Erythroblast (primary cell): ENCODE results near the gene USHBP1.
A peak's percentile ranks its signal among the peaks of the same experiment; 100 is the strongest.
"Not testable (repeated sequence)": the region's sequence is repeated elsewhere in the genome, so short reads cannot be mapped to it uniquely, and the experiment has no call there.

Experiments
- DNase-seq, 2 experiments: peaks; one replicate each; lab custom pipeline; 2025; lab: John Stamatoyannopoulos, UW
- GATA1 ChIP-seq: IDR thresholded peaks from 2 replicates; pipeline ENCODE4 v1.6.1; 2011; ENCODE audit warnings: low read depth, mild to moderate bottlenecking, control low read depth, low read length, moderate library complexity
- POLR2A ChIP-seq: IDR thresholded peaks from 2 replicates; pipeline ENCODE4 v1.6.1; 2011; ENCODE audit warnings: mild to moderate bottlenecking, low read length

USHBP1 gene

DNA sequence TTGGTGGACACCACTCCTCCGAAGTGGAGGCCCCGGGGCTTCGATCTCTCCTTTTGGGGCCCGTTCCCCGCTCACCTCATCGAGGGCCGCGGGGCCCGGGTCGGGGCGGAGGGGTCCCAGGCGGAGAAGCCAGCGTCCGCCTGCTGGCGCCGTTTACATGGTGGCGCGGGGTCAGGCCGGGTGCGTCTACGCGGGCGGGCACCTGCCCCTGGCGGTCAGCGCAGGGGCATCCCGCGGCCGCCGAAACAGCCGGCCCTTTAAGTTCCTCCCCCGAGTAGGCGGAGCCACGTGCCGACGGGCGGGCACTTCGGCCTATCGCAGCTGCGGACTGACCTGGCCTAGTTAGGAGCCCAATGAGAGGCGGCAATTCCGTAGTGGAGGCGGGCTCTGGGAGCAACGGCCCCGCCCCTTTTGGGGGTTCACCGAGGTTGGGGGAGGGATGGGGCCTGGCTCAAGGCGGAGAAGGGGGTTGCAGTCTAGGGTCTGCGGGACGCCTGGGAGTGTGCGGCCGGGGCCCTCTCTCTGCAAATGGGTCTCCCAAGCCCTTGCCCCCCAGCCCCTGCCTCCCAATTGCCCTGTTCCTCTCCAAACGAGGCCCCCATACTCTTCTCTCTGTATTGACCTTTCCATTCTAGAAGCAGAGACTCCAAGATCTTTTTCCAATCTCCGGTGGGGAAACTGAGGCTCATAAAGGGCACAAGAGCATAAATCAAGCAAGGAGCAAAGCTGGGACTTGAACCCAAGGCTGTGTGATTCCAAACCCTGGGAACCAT, 38.8 kb upstream of the USHBP1 start, which contains the start of gene ABHD8:
ABHD8 (minus strand) TSS at position 259 of the 773 bp plus-strand sequence. CDS start 1,809 bp downstream, outside the sequence.
- peak; percentile 97 for DNase-seq
- TF ChIP-seq POLR2A (peak; percentile 38), GATA1 (no peak)

DNA sequence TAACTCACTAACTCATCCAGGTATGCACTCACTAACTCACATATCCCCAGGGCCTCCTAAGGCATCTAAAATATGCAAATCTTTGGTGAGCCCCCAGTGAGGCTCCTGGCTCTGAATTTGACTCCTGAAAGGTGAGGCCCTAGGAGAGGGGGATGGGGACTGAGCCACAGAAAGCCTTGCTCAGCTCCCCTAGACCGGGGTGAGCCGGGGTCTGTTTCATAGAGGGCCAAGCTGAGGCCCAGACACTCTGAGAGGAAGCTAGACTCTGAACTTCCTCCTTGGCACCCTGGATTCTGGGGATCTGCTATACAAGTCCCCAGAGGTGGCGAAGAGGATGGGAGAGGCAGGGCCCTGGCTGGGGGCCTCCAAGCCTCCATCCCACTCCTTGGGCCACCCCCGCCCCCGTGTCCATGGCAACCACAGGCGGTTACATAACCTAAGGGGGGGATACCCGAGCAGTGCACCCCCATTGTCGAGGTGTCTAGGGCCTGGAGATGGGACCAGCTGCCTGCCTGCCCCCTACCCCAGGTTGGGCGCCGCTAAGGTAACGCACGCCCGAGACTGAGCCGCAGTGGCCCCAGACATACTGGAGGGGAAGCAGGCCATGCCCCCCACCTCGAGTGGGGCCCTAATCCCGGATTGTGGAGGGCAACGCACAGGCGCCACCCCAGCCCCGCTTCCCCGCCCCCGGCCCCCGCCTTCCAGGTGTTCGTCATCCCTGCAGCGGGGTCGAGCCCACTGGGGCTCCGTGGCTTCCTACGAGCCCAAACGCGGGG, 38.0 kb upstream of the USHBP1 start:
- DNase-seq: no peak
- no peak for TF ChIP-seq GATA1
- no peak for TF ChIP-seq POLR2A

DNA sequence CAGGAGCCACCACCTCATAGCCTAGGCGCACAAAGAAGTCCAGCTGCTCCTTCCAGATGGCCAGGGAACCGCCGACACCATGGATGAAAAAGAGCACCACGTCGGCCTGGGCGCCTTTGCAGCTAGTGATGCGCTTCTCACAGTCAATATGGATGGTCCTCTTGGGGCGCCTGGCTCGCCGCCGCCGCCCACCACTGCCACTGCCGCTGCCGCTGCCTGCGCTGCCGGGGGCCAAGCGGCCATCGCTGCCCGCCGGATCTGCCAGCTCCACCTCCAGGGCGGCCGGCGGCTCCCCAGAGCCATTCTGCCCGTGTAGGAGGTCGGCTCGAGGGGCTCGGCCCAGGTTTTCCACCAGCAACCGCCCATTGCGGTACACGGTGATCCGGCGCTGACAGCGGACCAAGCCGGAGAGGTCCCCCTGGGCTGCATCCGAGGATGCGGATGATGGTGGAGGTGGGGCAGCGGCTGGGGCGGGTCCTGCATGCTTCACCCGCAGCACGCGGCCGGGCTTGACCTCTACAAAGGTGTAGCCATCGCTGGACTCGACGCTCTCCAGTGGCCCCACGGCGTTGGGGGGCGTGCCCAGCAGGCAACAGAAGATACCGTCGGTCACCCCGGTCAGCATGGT, 36.6 kb upstream of the USHBP1 start:
- TF ChIP-seq GATA1 (no peak), POLR2A (no peak)
- DNase-seq: no peak

DNA sequence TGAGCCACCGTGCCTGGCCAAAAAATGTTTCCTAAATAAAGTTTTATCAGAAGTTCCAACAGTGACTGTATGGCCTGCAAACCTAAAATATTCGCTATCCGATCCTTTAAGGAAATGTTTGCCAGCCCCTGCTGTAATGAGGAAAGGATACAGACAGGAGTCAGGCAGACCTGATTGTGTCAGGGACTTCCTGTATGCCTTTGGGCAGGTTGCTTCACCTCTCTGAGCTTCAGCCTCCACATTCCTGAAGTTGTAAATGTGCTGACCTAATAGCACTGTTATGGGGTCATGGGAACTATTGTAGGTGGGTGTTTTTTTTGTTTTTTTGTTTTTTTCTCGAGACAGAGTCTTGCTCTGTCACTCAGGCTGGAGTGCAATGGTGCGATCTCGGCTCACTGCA, 32.4 kb upstream of the USHBP1 start:
- no peak for DNase-seq
- TF ChIP-seq POLR2A (no peak), GATA1 (no peak)

DNA sequence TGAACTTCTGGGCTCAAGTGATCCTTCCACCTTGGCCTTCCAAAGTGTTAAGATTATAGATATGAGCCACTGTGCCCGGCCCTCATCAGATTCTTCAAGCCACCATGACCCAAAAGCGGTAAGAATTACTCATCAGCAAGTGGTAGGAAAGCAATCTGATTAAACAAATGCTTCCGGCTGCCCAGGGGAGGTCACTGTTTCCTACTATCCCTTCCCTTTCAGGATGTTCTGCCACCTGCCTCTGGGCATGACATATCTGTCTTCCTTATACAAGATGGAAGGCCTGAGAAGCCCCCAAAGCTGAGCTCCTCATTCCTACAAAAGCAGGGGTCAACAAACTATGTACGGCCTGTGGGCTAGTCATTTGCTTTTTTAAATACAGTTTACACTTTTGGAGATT, 31.7 kb upstream of the USHBP1 start:
- TF ChIP-seq GATA1: no peak
- no peak for TF ChIP-seq POLR2A
- peak in 1 of 2 experiments; percentile 37 for DNase-seq

DNA sequence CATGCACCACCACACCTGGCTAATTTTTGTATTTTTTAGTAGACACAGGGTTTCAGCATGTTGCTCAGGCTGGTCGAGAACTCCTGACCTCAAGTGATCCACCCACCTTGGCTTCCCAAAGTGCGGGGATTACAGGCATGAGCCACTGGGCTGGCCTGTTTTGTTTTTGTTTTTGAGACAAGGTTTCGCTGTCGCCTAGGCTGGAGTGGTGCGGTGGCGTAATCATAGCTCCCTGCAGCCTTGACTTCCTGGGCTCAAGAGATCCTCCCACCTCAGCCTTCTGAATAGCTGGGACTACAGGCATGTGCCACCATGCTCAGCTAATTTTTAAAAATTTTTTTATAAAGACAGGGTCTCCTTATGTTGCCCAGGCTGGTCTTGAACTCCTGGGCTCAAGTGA, 31.0 kb upstream of the USHBP1 start:
- not testable (repeated sequence) for DNase-seq

DNA sequence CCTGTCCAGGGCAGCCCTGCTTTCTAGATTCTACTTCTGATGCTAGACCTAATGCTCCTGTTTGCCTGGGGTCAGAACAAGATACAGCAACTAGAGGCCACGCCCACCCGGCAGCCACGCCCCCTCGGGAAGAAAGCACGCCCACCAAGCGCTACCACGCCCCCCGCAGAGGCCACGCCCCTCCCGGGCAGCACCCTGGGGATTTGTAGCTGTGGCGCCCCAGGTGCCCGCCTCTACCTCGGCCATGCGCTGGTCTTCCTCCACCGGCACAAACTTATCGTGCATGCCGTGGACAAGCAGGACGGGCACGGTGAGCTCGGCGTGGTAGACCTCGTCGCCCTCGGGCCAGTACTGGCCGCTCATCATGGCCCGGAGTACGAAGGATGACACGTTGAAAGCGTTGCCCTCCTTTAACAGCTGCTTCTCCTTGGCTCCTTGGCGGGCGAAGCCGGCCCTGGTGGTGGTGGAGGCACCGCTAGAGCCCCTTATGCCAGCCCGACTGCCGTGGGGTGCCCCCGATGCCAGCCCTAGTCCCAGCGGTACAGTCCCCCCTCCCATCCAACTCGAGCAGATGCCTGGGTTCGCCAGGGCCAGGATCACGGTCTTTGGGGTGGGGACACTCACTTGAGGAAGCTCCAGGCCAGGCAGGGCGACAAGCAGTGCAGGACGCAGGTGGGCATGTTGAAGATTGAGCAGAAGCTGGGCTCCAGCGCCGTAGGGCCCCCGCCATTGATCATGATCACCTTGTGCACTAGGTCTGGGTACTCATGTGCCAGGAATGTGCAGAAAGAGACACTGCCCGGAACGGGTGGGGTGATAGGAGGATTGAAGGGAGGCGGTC, 29.7 kb upstream of the USHBP1 start:
- TF ChIP-seq GATA1: no peak
- TF ChIP-seq POLR2A: no peak
- peak; percentile 77 to 83 for DNase-seq

DNA sequence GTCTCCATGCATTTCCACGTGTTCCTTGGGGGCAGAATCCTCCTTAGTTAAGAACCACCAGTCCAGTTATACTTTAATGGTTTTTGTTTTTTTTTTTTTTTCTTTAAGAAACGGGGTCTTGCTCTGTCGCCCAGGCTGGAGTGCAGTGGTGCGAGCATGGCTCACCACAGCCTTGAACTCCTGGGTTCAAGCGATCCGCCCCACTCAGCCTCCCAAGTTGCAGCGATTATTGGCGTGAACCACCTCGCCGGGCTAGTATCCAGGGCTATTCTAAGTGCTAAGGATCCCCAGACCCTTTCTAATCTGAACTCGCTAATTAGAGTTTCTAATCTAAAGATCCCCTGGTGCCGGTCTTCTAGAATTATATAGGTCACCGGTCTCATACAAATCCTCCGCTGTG, 29.1 kb upstream of the USHBP1 start:
- DNase-seq: no peak
- TF ChIP-seq POLR2A (no peak), GATA1 (no peak)

DNA sequence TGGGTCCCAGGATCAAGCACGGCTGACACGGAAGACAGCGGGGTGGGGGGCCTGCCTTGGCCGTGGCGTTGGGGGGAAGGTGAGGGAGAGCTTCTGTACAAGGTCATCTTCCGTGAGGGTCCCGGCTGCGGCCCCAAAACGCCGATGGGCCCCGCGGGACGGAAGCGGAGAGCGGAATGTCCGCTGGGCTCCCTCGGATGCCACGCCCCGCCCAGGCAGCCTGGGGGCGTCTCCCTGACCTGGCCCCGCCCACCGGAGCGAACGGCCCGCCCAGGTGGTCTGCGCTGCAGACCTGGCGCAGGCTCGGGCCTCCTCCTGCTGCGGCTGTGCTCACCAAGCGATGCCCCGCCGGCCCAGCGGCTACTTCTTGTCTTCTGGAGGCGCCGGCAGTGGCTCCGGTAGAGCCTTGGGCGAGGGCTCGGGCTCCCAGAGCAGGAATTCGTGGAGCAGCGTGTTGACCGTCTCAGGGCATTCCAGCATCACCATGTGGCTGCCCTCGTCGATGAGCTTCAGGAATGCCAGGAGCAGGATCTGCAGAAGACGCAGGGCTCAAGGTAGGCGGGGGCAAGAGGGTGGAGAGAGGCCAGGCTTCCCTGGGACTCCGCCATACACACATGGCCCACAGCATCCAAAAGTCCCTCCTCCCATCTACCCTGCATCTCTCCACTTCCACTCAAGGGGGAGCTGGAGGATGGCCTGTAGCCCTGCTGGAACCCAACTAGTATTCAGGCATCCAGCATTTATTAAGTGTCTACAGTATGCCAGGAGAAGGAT, 27.9 kb upstream of the USHBP1 start:
- peak; percentile 87 to 88 for DNase-seq
- peak; percentile 60 for TF ChIP-seq POLR2A
- TF ChIP-seq GATA1: no peak

DNA sequence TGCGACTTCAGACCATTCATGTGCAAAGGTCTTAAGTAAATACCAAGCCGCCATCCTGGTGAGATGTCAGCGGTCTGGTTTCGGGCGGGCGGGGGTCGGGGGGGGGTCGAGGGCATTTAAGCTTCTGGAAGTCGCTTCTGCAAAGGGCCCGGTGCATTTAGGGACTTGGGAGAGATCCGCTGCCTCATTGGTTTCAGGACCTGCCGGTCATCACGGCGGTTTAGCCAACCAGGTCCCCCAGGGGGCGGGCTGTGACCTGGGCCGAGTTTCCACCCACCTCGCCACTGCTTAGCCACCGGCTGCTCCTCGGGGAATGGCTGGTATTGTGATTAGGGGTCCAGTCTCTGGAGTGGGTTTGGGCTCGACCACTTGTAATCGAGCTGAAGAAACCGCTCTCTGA, 24.9 kb upstream of the USHBP1 start:
- TF ChIP-seq GATA1 (no peak), POLR2A (no peak)
- DNase-seq: peak; percentile 82 to 86

DNA sequence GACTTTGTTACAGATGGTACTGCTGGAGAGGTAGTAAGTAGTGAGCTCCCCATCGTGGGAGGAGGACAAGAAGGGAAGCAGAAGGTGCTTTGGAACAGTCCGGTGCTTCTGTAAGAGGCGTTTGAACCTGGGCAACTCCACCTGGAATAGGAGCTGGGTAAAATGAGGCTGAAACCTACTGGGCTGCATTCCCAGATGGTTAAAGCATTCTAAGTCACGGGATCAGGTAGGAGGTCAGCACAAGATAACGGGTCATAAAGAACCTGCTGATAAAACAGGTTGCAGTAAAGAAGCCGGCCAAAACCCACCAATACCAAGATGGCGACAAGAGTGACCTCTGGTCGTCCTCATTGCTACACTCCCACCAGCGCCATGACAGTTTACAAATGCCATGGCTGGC, 22.2 kb upstream of the USHBP1 start:
- DNase-seq: no peak
- no peak for TF ChIP-seq POLR2A
- TF ChIP-seq GATA1: no peak

DNA sequence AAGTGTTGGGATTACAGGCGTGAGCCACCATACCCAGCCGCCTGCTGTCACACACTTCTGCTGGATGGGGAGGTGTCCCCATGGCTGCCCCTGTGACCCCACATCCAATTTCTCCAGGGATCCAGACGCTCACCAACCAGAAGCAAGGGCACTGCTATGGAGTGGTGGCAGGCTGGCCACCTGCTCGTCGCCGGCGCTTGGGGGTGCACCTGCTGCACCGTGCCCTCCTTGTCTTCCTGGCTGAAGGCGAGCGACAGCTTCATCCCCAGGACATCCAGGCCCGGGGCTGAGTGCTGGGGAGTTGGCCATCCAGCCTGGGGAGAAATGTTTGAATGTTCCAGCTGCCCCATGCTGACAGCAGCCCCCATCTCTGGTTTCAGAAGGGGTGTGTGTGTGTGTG, 21.7 kb upstream of the USHBP1 start:
- DNase-seq: no peak
- TF ChIP-seq POLR2A (no peak), GATA1 (no peak)
